ENCODE data around the gene SLC19A3. TPM values are rescaled to one million over a fixed set of nuclear protein-coding genes. Genes with fewer than 3 reads are reported as not detected.
"Not testable (repeated sequence)": the region's sequence is repeated elsewhere in the genome, so short reads cannot be mapped to it uniquely, and the experiment has no call there.

SLC19A3 gene
- polyA plus RNA-seq, 1 experiment, result not detected

- TF ChIP-seq CTCF (IDR thresholded peaks at IDR 0.05; ENCODE audit: low read depth, low read length), result no peak
- POLR2A ChIA-PET, result no interaction called here
- no peak for DNase-seq (ENCODE audit: low read depth, low spot score)
- CTCF ChIA-PET, result no interaction called here
- Histone ChIP-seq H3K27me3 (ENCODE audit: control insufficient read depth, insufficient read depth, low read length) (no peaks in the 10 kb centered on the region), H3K9me3 (ENCODE audit: control insufficient read depth, insufficient read depth, low read length) (no peaks in the 10 kb centered on the region), H3K27ac (ENCODE audit: low read depth, low read length) (no peak overlapping the region), H3K4me3 (ENCODE audit: low read depth, low read length) (no peak overlapping the region)
Measured at GRCh38 chr2:227687189-227687588, 30.6 kb downstream of the SLC19A3 start.

- no peaks in the 10 kb centered on the region for H3K27me3 ChIP-seq (ENCODE audit: control insufficient read depth, insufficient read depth, low read length)
- H3K27ac ChIP-seq (ENCODE audit: low read depth, low read length), result no peak overlapping the region
- H3K4me3 ChIP-seq (ENCODE audit: low read depth, low read length), result no peak overlapping the region
- no peak for TF ChIP-seq CTCF (IDR thresholded peaks at IDR 0.05; ENCODE audit: low read depth, low read length)
- DNase-seq (ENCODE audit: low read depth, low spot score), result no peak
- ChIA-PET POLR2A (interaction anchor here (0.6 kb wide), 1 partner anchor 76 kb away, joined by 9 read pairs; no protein-coding TSS in a partner anchor), CTCF (no interaction called here)
- no peaks in the 10 kb centered on the region for H3K9me3 ChIP-seq (ENCODE audit: control insufficient read depth, insufficient read depth, low read length)
Measured at GRCh38 chr2:227684258-227684657, 33.6 kb downstream of the SLC19A3 start.

- CTCF ChIA-PET, result no interaction called here
Measured at GRCh38 chr2:227677928-227678327, 39.9 kb downstream of the SLC19A3 start.

GRCh38 chr2:227674485-227674884 is 43.3 kb downstream of the SLC19A3 start:
- no peak for DNase-seq (ENCODE audit: low read depth, low spot score)
- CTCF ChIA-PET, result interaction anchor here (1.4 kb wide), 1 partner anchor 16 kb away, joined by 5 read pairs; no protein-coding TSS in a partner anchor
- no peak overlapping the region for H3K27ac ChIP-seq (ENCODE audit: low read depth, low read length)
- H3K27me3 ChIP-seq (ENCODE audit: control insufficient read depth, insufficient read depth, low read length), result no peaks in the 10 kb centered on the region
- TF ChIP-seq CTCF (IDR thresholded peaks at IDR 0.05; ENCODE audit: low read depth, low read length), result no peak
- H3K9me3 ChIP-seq (ENCODE audit: control insufficient read depth, insufficient read depth, low read length), result no peaks in the 10 kb centered on the region
- POLR2A ChIA-PET, result no interaction called here
- H3K4me3 ChIP-seq (ENCODE audit: low read depth, low read length), result no peak overlapping the region

More at GRCh38 chr2:227677928-227678327, 39.9 kb downstream of the SLC19A3 start:
- Histone ChIP-seq H3K4me3 (ENCODE audit: low read depth, low read length) (no peak overlapping the region), H3K9me3 (ENCODE audit: control insufficient read depth, insufficient read depth, low read length) (no peaks in the 10 kb centered on the region), H3K27ac (ENCODE audit: low read depth, low read length) (no peak overlapping the region), H3K27me3 (ENCODE audit: control insufficient read depth, insufficient read depth, low read length) (no peaks in the 10 kb centered on the region)
- POLR2A ChIA-PET, result no interaction called here
- TF ChIP-seq CTCF (IDR thresholded peaks at IDR 0.05; ENCODE audit: low read depth, low read length), result no peak
- DNase-seq (ENCODE audit: low read depth, low spot score), result no peak

- H3K9me3 ChIP-seq (ENCODE audit: control insufficient read depth, insufficient read depth, low read length); DNase-seq (ENCODE audit: low read depth, low spot score); H3K27ac ChIP-seq (ENCODE audit: low read depth, low read length); H3K27me3 ChIP-seq (ENCODE audit: control insufficient read depth, insufficient read depth, low read length); POLR2A ChIA-PET; H3K4me3 ChIP-seq (ENCODE audit: low read depth, low read length): not testable (repeated sequence)
- CTCF ChIA-PET, result interaction anchor here (1.4 kb wide), 1 partner anchor 16 kb away, joined by 5 read pairs; no protein-coding TSS in a partner anchor
Measured at GRCh38 chr2:227673620-227674019, 44.2 kb downstream of the SLC19A3 start.
